ENCODE measurements around the gene EDDM3A. TPM values are rescaled to one million over a fixed set of nuclear protein-coding genes. Genes with fewer than 3 reads are reported as not detected.

The EDDM3A gene
- polyA plus RNA-seq, 2 of the 4 experiments (the other 2 are of a cell fraction), result not detected

DNA sequence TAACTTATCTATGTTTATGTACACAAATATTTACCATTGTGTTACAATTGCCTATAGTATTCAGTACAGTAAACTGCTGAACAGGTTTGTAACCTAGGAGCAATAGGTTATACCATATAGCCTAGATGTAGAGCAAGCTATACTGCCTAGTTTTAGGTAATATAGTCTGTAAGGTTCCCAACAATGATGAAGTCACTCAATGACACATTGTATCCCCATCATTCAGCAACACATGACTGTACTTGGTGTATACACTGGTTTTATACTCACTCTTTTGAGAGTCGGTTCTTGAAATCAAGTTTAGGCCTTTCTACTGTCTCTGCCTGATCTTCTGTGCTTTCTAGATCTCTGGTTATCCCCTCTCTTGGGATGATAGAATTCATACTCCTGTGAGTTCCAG is 51.5 kb downstream of the EDDM3A start:
- FAIRE-seq (no peak), ATAC-seq (no peak), DNase-seq (ENCODE audit: low read depth in 1 of 2, low spot score in 1 of 2) (no peak)
- no peak overlapping the region for H3K4me3 ChIP-seq
- no peaks in the 10 kb centered on the region for H3K4me1 ChIP-seq
- WGBS (ENCODE audit: missing lambda C conversion rate), result 33% methylated on average over 1 of the region's 1 CpG
- POLR2A ChIA-PET, result no interaction called here
- H3K4me2 ChIP-seq, result no peak overlapping the region
- H3K27ac ChIP-seq, result no peak overlapping the region
- CTCF ChIA-PET, result interaction anchor here (1.5 kb wide), 1 partner anchor 32 kb away, joined by 3 read pairs; no protein-coding TSS in a partner anchor
- no peaks in the 10 kb centered on the region for H3K9me3 ChIP-seq
- TF ChIP-seq BHLHE40 (IDR thresholded peaks at IDR 0.05; ENCODE audit: low read depth, low read length) (no peak), FOSL2 (IDR thresholded peaks at IDR 0.05) (no peak), FOSL2 (CRISPR knock-in tag; IDR thresholded peaks at IDR 0.05) (no peak), ESRRA (IDR thresholded peaks at IDR 0.05; ENCODE audit: borderline replicate concordance, low read length) (no peak), RNF2 (IDR thresholded peaks at IDR 0.05; ENCODE audit: borderline replicate concordance, low read depth) (no peak), MAZ (IDR thresholded peaks at IDR 0.05; ENCODE audit: borderline replicate concordance, low read depth, low read length) (no peak), RARB (CRISPR knock-in tag; IDR thresholded peaks at IDR 0.05) (no peak), HDAC2 (IDR thresholded peaks at IDR 0.05) (no peak), RFX5 (IDR thresholded peaks at IDR 0.05) (no peak)

Other genes starting within 250 kb of the EDDM3A start
- not detected in 2 replicates for gene RNASE10, start 240.3 kb upstream of the EDDM3A start, polyA plus RNA-seq (2011; rRNA removed)
- gene RNASE10, start 240.3 kb upstream of the EDDM3A start, polyA plus RNA-seq (2017; fragmentation: RNase III; extraction: RNeasy Plus Mini Kit Qiagen cat#74134 plus additional on column Dnase treatment), result 0.16 to 0.18 TPM in 2 of 3 replicates, not detected in the other
- gene RNASE9, start 184.8 kb upstream of the EDDM3A start, polyA plus RNA-seq (2011; rRNA removed), result not detected in 2 replicates
- not detected in 3 replicates for gene RNASE9, start 184.8 kb upstream of the EDDM3A start, polyA plus RNA-seq (2017; fragmentation: RNase III; extraction: RNeasy Plus Mini Kit Qiagen cat#74134 plus additional on column Dnase treatment)
- gene RNASE11, start 157.9 kb upstream of the EDDM3A start, polyA plus RNA-seq (2011; rRNA removed), result not detected in 2 replicates
- not detected in 3 replicates for gene RNASE11, start 157.9 kb upstream of the EDDM3A start, polyA plus RNA-seq (2017; fragmentation: RNase III; extraction: RNeasy Plus Mini Kit Qiagen cat#74134 plus additional on column Dnase treatment)
- gene RNASE12, start 154.5 kb upstream of the EDDM3A start, polyA plus RNA-seq (2011; rRNA removed), result not detected in 2 replicates
- not detected in 3 replicates for gene RNASE12, start 154.5 kb upstream of the EDDM3A start, polyA plus RNA-seq (2017; fragmentation: RNase III; extraction: RNeasy Plus Mini Kit Qiagen cat#74134 plus additional on column Dnase treatment)
- not detected in 2 replicates for gene OR6S1, start 104.2 kb upstream of the EDDM3A start, polyA plus RNA-seq (2011; rRNA removed)
- not detected in 3 replicates for gene OR6S1, start 104.2 kb upstream of the EDDM3A start, polyA plus RNA-seq (2017; fragmentation: RNase III; extraction: RNeasy Plus Mini Kit Qiagen cat#74134 plus additional on column Dnase treatment)
- gene RNASE4, start 61.3 kb upstream of the EDDM3A start, polyA plus RNA-seq (2011; rRNA removed), result 77.4 and 134 TPM in 2 replicates
- 5.8 to 10.6 TPM (median 8.6 TPM) in 3 replicates for gene RNASE4, start 61.3 kb upstream of the EDDM3A start, polyA plus RNA-seq (2017; fragmentation: RNase III; extraction: RNeasy Plus Mini Kit Qiagen cat#74134 plus additional on column Dnase treatment)
- 35.4 and 46.9 TPM in 2 replicates for gene ANG, start 57.1 kb upstream of the EDDM3A start, polyA plus RNA-seq (2011; rRNA removed)
- 6.5 to 10.5 TPM (median 10.2 TPM) in 3 replicates for gene ANG, start 57.1 kb upstream of the EDDM3A start, polyA plus RNA-seq (2017; fragmentation: RNase III; extraction: RNeasy Plus Mini Kit Qiagen cat#74134 plus additional on column Dnase treatment)
- not detected in 2 replicates for gene EDDM3B, start 22.5 kb downstream of the EDDM3A start, polyA plus RNA-seq (2011; rRNA removed)
- not detected in 3 replicates for gene EDDM3B, start 22.5 kb downstream of the EDDM3A start, polyA plus RNA-seq (2017; fragmentation: RNase III; extraction: RNeasy Plus Mini Kit Qiagen cat#74134 plus additional on column Dnase treatment)
- gene RNASE6, start 35.4 kb downstream of the EDDM3A start, polyA plus RNA-seq (2011; rRNA removed), result not detected in 2 replicates
- gene RNASE6, start 35.4 kb downstream of the EDDM3A start, polyA plus RNA-seq (2017; fragmentation: RNase III; extraction: RNeasy Plus Mini Kit Qiagen cat#74134 plus additional on column Dnase treatment), result not detected in 3 replicates
- 0.98 and 1.1 TPM in 2 replicates for gene RNASE1, start 57.0 kb downstream of the EDDM3A start, polyA plus RNA-seq (2011; rRNA removed)
- gene RNASE1, start 57.0 kb downstream of the EDDM3A start, polyA plus RNA-seq (2017; fragmentation: RNase III; extraction: RNeasy Plus Mini Kit Qiagen cat#74134 plus additional on column Dnase treatment), result 0.13 to 0.55 TPM (median 0.16 TPM) in 3 replicates
- not detected in 2 replicates for gene RNASE3, start 145.5 kb downstream of the EDDM3A start, polyA plus RNA-seq (2011; rRNA removed)
- gene RNASE3, start 145.5 kb downstream of the EDDM3A start, polyA plus RNA-seq (2017; fragmentation: RNase III; extraction: RNeasy Plus Mini Kit Qiagen cat#74134 plus additional on column Dnase treatment), result not detected in 3 replicates
- gene RNASE2, start 209.6 kb downstream of the EDDM3A start, polyA plus RNA-seq (2011; rRNA removed), result not detected in 2 replicates
- gene RNASE2, start 209.6 kb downstream of the EDDM3A start, polyA plus RNA-seq (2017; fragmentation: RNase III; extraction: RNeasy Plus Mini Kit Qiagen cat#74134 plus additional on column Dnase treatment), result not detected in 3 replicates
- 116 and 126 TPM in 2 replicates for gene METTL17, start 244.1 kb downstream of the EDDM3A start, polyA plus RNA-seq (2011; rRNA removed)
- 81.4 to 83.1 TPM (median 81.9 TPM) in 3 replicates for gene METTL17, start 244.1 kb downstream of the EDDM3A start, polyA plus RNA-seq (2017; fragmentation: RNase III; extraction: RNeasy Plus Mini Kit Qiagen cat#74134 plus additional on column Dnase treatment)

Data from A549 (cell line).